GM21529 (cell line): ENCODE data around the gene RAB3A.
"Not testable (repeated sequence)": the region's sequence is repeated elsewhere in the genome, so short reads cannot be mapped to it uniquely, and the experiment has no call there.

Experiments
- ATAC-seq: cut with Tn5 transposase; IDR thresholded peaks from one replicate; pipeline ENCODE4 v1.9.1; 2021; ENCODE audit not compliant: unreplicated experiment

The RAB3A gene

DNA sequence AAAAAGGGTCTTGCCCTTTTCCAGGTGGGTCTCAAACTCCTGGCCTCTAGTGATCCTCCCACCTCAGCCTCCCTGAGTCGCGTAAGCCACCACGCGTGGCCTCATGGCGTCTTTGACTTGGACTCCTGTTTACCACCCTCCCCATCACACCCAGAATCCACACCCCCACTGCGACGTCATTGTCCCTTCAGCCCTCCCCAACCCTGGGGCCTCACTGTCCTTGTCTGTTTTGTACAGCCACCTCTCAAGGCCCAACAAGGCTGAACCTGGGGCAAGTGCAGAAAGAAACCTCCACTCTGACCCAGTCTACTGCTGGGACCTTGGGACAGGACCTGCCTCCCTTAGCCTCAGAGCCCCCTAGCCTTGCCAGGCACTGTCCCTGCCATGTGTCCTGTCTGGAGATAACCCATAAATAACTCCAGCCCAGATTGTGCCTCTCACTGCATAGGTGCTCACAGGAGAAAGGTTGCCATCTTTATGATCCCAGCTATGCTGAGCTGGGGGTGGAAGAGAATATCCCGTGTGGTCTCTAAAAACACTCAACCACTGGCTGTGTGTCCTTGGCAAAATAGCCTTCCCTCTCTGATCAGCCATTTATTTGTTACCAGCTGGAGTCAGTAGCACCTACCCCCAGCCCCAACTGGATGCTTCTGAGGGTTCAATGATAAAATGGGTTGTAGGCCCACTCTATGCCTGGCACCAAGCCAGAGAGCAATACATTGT is 32.1 kb downstream of the RAB3A start:
- no peak for ATAC-seq

DNA sequence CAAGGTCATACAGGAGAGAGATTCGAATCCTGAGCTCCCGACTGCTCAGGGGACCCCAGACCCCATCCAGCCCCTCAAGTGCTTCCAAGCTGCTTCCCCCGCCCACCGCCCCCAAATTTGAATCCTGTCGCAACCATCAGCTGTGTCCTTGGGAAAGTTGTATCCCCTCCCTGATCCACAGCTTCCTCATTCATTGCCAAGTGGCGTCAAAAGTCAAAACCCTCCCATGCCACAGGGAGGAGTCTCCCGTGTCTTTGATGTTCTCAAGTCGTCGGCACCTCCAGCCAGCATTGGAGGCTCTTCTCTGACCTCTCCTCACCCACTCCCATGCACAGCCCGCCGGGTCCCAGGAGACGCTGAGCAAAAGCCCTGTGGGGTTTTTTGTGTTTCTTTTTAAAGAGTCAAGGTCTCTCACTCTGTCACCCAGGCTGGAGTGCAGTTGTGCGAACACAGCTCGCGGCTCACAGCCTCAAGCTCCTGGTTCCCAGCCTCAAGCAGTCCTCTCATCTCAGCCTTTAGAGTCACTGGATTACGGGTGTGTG is 33.1 kb downstream of the RAB3A start:
- no peak for ATAC-seq

DNA sequence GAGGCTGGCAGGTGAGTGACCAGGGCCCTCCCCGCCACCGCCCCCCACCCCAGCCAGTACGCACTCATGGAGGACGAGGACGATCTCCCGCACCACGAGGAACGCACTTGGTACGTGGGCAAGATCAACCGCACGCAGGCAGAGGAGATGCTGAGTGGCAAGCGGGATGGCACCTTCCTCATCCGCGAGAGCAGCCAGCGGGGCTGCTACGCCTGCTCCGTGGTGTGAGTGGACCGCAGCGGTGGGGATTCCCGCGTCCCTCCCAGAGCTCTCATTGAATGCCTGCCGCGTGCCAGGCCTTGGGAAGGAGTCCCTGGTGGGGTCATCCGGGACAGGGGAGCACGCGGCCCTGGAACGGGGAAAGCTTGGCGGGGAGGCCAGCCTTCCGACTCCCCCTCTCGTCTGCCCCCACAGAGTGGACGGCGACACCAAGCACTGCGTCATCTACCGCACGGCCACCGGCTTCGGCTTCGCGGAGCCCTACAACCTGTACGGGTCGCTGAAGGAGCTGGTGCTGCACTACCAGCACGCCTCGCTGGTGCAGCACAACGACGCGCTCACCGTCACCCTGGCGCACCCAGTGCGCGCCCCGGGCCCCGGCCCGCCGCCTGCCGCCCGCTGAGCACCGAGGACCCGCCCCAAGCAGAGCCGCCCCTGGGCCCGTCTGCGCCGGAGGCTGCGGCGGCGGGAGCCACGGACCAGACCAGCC is 35.0 kb downstream of the RAB3A start:
- no peak for ATAC-seq

DNA sequence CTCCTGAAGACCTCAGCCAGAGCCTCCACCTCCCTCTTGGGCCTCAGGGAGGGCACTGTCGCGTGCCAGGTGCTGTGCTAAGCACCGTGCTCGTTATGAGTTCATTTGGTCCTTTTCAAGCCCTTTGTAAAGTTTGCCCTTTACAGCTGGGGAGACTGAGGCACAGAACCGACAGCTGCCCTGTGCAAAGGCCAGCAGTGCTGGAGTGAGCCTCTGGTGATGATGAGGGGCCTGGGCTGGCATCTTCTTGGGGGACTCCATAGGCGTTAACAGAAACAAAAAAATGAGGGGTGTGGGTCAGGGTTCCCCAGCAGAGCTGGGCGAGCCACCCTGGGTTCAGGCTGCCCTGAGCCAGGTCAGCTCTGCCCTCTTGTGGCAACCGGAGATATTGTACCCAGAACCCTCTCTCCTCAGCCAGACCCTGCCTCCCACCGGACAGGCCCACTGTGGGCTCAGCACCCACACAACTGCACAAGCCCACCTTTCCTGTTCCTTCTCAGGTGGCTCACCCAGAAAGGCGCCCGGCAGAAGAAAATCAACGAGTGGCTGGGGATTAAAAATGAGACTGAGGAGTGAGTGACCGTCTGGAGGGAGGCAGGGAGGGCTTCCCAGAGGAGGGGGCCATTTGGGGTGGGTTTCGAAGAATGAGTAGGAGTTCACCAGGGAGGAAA is 35.7 kb downstream of the RAB3A start:
- no peak for ATAC-seq

DNA sequence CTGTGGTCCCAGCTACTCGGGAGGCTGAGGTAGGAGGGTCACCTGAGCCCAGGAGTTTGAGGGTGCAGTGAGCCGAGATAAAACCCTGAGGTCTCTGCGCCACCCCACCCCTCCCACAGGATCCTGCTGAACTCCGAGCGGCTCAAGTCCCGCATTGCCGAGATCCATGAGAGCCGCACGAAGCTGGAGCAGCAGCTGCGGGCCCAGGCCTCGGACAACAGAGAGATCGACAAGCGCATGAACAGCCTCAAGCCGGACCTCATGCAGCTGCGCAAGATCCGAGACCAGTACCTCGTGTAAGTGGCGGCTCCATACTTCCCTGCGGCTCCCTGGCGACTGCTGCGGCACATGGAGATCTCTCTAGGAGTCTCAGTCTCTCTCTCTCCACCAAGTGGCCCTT is 36.8 kb downstream of the RAB3A start:
- no peak for ATAC-seq

DNA sequence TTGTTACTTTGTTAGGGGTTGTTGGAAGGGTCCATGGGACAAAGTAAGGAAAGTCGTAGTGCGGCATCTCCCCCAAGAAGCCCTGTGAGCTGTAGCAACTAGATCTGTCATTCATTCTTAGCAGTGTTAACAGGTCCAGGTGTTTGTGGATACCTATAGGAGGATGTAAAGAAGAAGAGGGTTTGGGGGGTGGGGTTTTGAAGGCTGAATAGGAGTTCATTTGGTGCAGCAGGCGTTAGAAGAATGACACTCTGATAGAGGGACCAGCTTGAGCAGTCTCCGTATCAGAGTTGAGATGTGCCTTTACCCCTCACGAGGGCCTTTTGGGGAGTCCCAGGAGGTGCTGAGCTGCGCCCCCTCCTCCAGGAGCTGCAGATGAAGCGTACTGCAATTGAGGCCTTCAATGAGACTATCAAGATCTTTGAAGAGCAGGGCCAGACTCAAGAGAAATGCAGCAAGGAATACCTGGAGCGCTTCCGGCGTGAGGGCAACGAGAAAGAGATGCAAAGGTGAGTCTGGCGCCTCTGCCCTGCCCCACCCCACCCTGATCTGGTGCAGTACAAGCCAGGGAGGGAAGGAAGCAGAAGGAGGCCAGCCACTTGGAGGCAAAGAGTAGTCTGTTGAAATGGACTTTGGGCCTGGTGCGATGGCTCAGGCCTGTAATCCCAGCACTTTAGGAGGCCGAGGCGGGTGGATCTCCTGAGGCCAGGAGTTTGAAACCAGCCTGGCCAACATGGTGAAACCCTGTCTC is 37.9 kb downstream of the RAB3A start:
- ATAC-seq, result no peak

DNA sequence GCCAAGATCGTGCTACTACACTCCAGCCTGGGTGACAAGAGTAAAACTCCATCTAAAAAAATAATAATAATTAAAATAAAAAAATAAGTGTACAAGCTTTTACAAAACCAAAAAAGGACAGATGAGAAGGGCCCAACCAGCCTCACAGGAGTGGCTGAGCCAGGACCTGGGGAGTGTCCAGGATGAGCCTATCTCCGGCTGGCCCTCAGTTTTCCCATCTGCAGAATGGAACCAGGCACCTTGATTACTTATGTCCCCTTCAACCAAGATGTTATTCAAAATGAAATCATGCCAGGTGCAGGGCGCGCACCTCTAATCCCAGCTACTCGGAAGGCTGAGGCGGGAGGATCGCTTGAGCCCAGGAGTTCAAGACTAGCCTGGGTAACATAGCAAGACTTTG is 39.8 kb downstream of the RAB3A start:
- no peak for ATAC-seq

DNA sequence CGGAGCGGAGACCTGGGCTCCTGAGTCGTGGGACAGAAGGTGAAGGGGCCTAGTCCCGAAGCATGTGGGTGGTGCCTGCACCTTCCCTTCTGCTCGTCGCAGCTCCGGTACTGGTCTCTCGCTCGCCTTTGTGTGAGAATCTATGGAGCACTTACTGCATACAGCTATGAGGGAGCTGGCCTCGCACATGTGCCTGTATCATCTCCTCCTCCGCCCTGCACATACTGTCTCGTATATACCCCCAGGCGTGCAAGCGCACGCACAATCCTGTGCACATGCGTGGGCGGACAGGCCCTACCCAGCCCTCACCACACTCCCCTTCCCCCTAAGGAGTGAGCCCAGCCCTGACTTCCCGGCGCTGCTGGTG is 42.2 kb downstream of the RAB3A start:
- ATAC-seq, result no peak

DNA sequence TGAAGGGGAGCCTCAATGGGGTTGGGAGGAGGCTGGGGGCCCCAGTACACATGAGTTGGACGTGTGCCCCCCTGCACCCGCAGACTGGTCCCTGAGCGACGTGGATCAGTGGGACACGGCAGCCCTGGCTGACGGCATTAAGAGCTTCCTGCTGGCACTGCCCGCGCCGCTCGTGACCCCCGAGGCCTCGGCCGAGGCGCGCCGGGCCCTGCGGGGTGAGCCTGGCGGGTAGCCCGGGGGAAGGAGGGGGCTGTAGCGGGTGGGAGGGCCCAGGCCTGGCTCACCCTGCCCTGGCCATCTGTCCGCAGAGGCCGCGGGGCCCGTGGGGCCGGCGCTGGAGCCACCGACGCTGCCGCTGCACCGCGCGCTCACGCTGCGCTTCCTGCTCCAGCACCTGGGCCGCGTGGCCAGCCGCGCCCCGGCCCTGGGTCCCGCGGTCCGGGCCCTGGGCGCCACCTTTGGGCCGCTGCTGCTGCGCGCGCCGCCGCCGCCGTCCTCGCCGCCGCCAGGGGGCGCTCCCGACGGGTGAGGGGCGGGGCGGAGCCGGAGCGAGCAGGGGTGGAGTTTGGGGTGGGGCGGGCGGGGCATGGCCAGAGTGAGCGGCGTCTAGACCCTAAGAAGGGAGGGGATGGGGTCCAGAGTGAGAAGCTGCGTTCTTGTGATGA is 42.7 kb downstream of the RAB3A start:
- peak; percentile 77 for ATAC-seq

DNA sequence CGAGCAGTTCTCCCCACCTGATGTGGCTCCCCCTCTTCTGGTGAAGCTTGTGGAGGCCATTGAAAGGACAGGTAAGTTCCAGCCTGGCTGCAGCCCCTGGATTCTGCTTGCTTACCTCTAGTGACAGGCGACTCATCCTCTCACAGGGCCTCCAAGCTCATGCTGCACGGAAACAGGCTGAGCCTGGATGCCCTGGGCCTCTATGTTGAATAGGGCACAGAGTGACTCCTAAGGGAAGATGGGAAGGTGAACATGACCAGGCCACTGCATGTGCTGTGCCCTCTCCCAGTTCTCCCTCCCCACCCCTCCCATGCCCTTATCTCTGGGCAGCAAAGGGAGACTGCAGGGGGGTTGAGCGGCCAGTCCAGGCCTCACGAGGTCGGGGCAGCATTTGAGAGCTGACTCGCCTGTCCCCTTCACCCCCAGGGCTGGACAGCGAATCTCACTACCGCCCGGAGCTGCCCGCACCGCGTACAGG is 43.3 kb downstream of the RAB3A start:
- no peak for ATAC-seq

DNA sequence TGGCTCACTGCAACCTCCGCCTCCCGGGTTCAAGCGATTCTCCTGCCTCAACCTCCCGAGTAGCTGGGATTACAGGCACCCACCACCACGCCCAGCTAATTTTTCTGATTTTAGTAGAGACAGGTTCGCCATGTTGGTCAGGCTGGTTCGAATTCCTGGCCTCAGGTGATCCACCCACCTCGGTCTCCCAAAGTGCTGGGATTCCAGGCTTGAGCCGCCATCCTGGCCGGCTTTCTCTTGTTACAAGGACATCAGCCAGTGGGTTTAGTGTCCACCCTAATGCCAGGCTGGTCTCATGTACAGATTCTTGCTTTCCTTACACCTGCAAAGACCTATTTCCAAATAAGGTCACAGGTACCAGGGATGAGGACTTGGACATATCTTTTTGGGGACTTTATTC is 44.0 kb downstream of the RAB3A start:
- ATAC-seq, result no peak

DNA sequence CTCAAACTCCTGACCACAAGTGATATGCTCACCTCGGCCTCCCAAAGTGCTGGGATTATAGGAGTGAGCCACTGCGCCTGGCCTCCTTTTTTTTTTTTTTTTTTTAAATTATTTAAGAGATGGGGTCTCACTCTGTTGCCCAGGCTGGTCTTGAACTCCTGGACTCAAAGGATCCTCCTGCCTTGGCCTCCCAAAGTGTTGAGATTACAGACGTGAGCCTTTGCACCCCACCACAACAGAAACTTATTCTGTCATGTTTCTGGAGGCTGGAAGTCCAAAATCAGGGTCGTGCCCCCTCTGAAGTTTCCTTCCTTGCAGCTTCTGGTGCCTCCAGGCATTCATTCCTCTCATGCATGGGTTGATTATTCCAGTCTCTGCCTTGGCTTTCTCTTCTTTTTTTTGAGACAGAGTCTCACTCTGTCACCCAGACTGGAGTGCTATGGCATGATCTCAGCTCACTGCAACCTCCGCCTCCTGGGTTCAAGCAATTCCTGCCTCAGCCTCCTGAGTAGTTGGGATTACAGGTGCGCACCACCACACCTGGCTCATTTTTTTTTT is 44.7 kb downstream of the RAB3A start:
- ATAC-seq, result not testable (repeated sequence)

DNA sequence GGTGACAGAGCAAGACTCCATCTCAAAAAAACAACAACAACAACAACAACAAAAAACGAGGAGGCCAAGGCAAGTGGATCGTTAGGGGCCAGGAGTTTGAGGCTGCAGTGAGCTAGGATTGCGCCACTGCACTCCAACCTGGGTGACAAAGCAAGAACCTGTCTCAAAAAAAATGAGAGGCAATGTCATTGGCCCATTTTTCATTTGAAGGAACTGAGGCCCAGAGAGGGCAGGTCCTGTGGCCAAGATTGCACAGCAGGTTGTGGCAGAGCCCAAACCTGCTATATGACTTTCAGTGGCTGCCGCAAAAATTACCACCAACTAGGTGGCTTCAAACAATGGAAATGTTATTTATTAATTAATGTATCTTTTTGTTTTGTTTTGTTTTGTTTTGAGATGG is 45.4 kb downstream of the RAB3A start:
- no peak for ATAC-seq

DNA sequence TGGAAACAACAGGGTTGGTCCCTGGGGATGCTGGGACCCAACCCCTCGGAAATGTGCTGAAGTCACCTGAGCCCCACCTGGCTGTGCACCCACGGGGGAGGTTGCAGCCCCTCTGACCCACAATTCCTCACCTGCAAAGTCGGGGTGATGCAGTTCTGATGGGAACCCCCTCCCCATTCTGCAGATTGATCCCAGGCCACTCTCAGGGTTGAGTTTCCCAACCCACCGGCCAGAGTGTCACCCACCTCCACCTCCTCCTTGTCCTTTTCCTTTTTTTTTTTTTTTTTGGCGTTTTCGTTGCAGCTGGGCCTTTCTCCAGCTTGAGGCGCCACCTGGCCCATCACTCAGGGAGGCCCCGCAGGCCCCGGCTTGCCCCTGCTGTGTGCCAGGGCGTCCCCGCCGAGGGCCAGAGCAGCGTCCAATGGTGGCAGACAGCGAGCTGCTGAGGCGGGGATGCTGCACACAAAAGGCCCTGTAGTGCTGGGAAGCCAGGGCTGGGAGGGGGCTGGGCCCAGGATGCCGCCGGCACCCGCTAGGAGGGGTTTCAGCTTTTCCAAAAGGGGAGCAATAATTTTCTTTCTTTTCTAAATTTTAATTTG is 46.3 kb downstream of the RAB3A start:
- no peak for ATAC-seq

DNA sequence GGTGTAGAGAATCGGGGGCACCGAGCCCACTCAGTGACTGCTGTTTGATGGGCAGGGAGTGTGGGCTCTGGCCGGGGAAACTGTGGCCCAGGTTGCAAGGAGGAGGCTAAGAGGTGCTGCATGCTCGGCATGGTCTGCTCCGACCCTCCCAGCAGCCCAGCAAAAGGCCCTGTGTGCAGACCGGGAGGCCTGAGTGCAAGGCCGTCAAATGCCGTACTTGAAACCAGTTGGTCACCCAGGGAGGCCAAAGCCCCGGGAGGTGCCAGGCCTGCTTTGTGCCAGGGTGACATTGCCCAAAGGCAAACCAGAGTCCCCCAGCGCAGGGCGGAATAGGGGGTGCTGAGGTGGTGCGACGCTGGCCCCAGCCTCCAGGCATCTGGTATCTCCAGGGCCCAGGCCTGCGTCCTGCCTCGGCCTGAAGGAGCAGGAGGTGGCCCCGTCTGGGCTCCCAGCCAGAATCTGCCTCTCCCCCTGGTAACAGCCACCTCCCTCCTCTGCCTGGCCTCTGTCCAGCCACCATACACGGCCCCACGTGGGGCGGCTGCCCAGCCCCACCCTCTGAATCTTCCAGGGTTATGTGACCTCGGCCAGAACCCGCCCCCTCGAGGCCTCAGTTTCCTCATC is 46.9 kb downstream of the RAB3A start:
- no peak for ATAC-seq

DNA sequence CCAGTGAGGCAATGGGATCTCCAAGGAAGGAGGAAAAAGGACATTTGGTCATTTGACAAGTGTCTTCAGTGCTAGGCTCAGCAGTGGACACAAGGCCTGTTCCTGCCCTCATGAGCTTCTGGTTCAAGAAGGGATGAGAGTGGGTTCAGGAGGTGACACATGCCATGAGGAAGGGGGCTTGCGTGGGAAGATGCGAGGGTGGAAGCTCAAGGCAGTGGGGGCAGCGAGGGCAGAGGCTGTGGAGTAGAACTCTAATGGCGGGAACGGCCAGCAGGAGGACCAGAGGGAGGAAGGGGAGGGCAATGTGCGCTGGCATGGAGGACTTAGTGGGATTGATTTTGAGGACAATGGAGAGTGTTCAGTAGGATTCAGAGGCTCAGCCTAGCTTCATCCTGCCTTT is 47.6 kb downstream of the RAB3A start:
- ATAC-seq, result no peak

DNA sequence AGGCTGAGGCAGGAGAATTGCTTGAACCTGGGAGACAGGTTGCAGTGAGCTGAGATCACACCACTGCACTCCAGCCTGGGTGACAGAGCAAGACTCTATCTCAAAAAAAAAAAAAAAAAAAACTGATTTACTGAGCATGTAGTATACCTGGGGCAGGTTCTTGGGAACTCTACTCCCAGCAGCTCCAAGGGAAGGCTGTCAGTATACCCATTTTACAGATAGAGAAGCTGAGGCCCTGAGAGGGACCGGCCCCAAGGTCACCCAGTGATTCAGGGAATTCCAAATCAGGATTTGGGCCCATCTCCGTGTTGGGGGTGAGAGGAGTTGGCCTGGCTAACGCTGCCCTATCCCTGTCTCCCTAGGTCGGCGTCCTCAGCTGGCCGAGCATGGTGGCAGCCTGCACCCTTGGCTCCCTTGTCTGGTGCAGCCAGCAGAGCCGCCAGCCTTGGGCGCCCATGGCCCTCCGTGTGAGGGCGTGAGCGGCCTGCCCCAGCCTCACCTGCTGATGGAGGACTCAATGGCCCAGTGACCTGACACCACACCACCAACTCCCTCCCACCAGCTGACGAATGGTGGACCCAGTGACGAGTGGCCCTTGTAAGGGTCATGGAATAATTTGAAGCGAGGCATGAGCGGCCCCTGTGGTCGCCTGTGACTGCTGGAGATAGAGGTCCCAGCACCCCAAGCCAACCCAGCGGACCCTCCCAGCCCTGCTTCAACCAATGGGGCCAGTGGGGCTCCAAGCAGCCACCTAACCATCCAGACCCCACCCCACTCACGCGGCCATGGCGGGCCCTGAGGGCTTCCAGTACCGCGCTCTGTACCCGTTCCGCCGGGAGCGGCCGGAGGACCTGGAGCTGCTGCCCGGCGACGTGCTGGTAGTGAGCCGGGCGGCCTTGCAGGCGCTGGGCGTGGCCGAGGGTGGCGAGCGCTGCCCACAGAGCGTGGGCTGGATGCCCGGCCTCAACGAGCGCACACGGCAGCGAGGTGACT is 48.5 kb downstream of the RAB3A start:
- no peak for ATAC-seq

DNA sequence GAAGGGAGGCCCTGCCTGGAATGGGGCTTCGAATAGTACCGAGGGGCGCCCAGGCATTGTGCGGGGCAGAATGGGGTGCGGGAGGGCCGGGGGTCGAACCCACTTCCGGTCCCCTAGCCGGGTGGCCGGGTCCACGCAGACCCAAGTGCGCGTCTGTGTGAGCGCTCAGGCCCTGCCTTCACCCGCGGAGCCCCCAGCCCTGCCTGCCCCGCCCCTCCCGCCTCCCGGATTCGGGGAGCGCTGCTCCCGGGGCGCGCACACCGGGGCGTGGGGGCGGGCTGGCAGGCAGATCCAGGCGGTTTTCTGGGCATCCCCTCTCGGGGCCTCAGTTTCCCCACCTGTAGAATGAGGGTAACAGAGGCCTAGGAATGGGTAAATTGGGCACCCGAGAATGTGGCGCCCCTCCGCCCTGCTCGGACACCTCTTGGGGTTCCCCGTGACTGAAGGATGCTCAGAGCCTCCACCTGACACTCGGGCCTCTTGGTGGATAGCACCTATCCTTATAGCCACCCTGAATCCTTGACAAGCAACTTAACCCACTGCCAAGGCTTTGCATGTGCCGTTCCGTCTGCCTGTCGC is 50.2 kb downstream of the RAB3A start:
- no peak for ATAC-seq
